DMS79 (cell line): Measurements from ENCODE around the gene SPTBN1.

Experiments
- DNase-seq: peaks from one replicate; lab custom pipeline; 2025; lab: John Stamatoyannopoulos, UW

The SPTBN1 gene

GRCh38 chr2:54434711-54435110, 21.4 kb upstream of the SPTBN1 start:
- DNase-seq = no peak

GRCh38 chr2:54435325-54436226, 20.6 kb upstream of the SPTBN1 start:
- DNase-seq = no peak

- DNase-seq = no peak
Measured at GRCh38 chr2:54437588-54437987, 18.5 kb upstream of the SPTBN1 start.

- DNase-seq = no peak
Measured at GRCh38 chr2:54438271-54438670, 17.9 kb upstream of the SPTBN1 start.

- no peak for DNase-seq
Measured at GRCh38 chr2:54439582-54439981, 16.5 kb upstream of the SPTBN1 start.

- DNase-seq = no peak
Measured at GRCh38 chr2:54440050-54440449, 16.1 kb upstream of the SPTBN1 start.

GRCh38 chr2:54444503-54444902, 11.6 kb upstream of the SPTBN1 start:
- no peak for DNase-seq

- no peak for DNase-seq
Measured at GRCh38 chr2:54446122-54446521, 10.0 kb upstream of the SPTBN1 start.

GRCh38 chr2:54446625-54447024, 9.5 kb upstream of the SPTBN1 start:
- no peak for DNase-seq

- DNase-seq = no peak
Measured at GRCh38 chr2:54454548-54455130, 1.5 kb upstream of the SPTBN1 start.

GRCh38 chr2:54455131-54455562, 980 bp upstream of the SPTBN1 start:
- no peak for DNase-seq

- no peak for DNase-seq
Measured at GRCh38 chr2:54456362-54456611, 160 bp downstream of the SPTBN1 start.

GRCh38 chr2:54456612-54457322, 640 bp downstream of the SPTBN1 start:
- no peak for DNase-seq

GRCh38 chr2:54457323-54458023, 1.3 kb downstream of the SPTBN1 start:
- DNase-seq = peak; percentile 12

- no peak for DNase-seq
Measured at GRCh38 chr2:54459037-54459441, 2.9 kb downstream of the SPTBN1 start.

GRCh38 chr2:54461261-54461660, 5.1 kb downstream of the SPTBN1 start:
- DNase-seq = no peak

- DNase-seq = no peak
Measured at GRCh38 chr2:54464341-54464740, 8.2 kb downstream of the SPTBN1 start.

- DNase-seq = no peak
Measured at GRCh38 chr2:54465143-54465542, 9.0 kb downstream of the SPTBN1 start.

- no peak for DNase-seq
Measured at GRCh38 chr2:54466870-54467269, 10.7 kb downstream of the SPTBN1 start.

GRCh38 chr2:54468673-54469072, 12.5 kb downstream of the SPTBN1 start:
- no peak for DNase-seq

GRCh38 chr2:54469484-54470053, 13.4 kb downstream of the SPTBN1 start:
- no peak for DNase-seq

GRCh38 chr2:54470266-54470938, 14.3 kb downstream of the SPTBN1 start:
- DNase-seq = no peak
